OCI-LY3 (cell line): ENCODE data around the gene CLSTN2.

Experiments used
- CTCF ChIP-seq: fragments of 200-600, 300-600 bp; sonication (generic); IDR thresholded peaks from 2 replicates; pipeline ENCODE4 v1.5.1; 2014; ENCODE audit warnings: antibody characterized with exemption, low read length, low read depth
- EZH2phosphoT487 ChIP-seq: fragments of 200-600 bp; shearing (Covaris generic); IDR thresholded peaks from 2 replicates; pipeline ENCODE4 v1.6.1; 2018; ENCODE audit warnings: antibody characterized with exemption, mixed run types, low read depth

DNA sequence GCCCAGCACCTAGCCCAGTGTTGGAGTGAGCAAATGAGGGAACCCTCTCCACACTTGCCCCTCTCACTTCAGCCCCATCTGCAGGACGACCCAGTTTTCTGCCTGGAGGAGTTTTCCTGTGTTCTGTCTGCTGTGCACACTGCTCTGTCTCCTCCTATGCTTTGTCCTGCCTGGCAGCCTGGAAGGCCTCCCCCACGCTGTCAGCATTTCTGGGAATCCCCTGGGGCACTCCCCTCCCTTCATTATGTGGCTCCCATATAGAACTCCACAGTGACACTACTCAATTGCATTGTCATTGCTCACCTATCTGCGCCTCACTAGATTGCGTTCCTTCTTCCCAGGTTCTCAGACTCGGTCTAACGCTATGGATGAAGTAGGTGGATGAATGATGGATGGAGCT is 13.9 kb downstream of the CLSTN2 start:
- TF ChIP-seq CTCF (no peak), EZH2phosphoT487 (no peak)
